Measurements from ENCODE around the gene TXNDC15. TPM values are rescaled to one million over a fixed set of nuclear protein-coding genes. Genes with fewer than 3 reads are reported as not detected.
A peak's percentile ranks its signal among the peaks of the same experiment; 100 is the strongest.
"Not testable (repeated sequence)": the region's sequence is repeated elsewhere in the genome, so short reads cannot be mapped to it uniquely, and the experiment has no call there.

TXNDC15 gene, protein sequence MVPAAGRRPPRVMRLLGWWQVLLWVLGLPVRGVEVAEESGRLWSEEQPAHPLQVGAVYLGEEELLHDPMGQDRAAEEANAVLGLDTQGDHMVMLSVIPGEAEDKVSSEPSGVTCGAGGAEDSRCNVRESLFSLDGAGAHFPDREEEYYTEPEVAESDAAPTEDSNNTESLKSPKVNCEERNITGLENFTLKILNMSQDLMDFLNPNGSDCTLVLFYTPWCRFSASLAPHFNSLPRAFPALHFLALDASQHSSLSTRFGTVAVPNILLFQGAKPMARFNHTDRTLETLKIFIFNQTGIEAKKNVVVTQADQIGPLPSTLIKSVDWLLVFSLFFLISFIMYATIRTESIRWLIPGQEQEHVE
- 51.4 and 81.3 TPM in 2 replicates for total RNA-seq (2014; rRNA removed; shearing (Covaris generic))

DNA sequence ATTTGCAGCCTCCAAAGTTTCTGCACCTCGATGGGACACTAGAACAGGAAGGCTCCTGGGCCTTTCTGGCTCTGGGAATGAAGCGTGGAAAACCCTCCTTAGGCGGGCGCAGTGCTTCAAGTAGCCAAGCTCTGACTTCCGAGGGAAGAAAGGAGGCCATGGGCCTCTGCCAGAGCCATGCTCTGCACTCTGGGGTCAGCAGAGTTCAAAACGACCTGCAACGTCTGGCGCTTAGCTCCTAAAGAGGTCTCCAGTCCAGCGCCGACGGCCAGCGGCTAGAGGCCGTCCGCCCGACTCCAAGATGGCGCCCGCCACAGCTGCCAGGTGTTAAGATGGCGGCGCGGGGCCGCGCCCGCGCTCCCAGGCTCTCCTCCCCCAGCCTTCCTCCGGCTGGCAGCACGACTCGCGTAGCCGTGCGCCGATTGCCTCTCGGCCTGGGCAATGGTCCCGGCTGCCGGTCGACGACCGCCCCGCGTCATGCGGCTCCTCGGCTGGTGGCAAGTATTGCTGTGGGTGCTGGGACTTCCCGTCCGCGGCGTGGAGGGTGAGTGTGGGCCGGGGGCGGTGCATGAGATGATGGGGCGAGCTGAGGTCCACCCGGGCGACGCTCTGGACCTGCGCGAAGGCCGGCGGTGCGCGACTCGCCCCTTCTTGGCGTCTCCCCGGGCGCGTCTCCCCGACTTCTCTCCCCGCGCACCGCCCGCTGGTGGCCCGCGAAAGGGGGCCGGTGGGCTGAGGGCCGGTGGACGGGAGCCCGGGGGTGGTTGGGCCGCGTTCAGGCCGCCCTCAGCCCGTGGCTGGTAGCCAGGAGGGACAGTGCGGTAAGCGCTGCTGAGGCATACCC lies at the start of gene TXNDC15:
TXNDC15 (plus strand) TSS at position 385 of the 844 bp plus-strand sequence; CDS start at position 442, 57 bp downstream.
- in situ Hi-C loops (cut with HindIII; ENCODE audit: low sequenced_read_pairs), result no loop called here

DNA sequence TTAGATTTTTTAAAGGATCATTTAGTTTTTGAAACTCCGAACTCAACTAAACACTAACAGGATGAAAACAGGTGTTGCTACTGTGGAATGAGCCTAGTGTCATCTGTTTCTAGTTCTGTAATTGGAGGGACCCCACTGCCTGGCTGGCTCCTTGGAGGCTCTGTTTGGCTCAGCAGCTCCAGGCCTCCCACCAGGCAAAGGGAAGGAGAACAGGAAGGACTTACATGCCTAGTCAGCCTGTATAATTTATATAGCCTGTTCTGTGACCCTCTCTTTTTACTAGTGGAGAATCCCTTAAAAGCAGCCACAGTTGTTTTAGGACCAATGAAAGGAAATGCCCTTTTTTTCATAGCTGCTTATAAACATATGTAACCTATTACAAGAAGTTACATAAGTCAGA lies 49.5 kb upstream of the TXNDC15 start:
- in situ Hi-C loops (cut with HindIII; ENCODE audit: low sequenced_read_pairs), result no loop called here
- DNase-seq (ENCODE audit: low spot score), result no peak

More for the DNA sequence above, at the start of gene TXNDC15:
- DNase-seq (ENCODE audit: low spot score), result peak; percentile 85

DNA sequence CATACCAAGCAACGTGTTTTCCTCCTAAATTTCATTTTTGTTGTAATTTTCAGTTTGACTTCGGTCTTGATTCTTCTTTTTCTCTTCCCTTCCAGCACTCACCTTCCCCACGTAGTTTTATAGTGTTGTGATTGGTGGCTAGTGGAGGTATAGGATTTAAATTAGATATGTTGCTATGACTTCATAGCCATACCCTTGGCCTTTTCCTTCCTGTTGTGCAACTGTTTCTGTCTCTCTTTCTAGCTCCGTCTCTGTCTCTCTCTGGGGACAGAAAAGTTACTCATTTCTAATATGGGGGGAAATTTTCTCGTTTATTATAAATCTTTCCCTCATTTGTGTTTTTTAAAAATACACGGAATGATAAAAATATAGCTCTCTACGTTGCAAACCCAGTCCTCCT lies 49.0 kb upstream of the TXNDC15 start:
- no peak for DNase-seq (ENCODE audit: low spot score)
- in situ Hi-C loops (cut with HindIII; ENCODE audit: low sequenced_read_pairs), result no loop called here

DNA sequence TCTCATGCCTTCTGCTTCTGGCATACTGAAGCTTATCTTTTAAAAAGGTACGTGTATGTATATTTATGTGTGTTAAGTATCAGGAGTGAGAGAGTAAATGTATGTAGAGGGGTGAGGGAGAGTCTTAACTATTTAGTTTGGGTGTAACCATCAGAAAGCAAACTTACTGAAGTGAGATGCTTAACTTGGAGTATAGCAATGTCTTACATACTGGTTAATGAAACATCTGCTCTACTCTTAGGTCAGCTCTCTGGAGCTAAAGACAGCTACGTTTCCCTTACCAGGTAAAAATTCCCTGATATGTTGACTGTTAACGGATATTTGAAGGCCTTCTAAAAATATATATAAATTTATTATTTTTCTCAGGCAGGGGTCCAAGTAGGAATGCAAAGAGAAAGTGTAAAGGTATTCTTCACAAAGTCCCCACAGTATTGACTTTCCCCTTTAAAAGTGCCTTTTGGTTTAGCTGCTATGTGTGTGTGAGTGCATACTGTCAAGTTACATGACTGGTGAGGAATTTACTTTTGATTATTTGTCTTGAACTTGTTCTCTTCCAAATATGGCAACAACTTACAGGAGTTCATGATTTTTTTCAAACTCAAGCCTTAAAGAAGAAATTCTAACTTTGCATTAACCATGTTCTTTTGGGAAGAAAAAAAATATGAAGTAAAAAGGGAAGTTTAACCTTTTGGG lies 40.7 kb upstream of the TXNDC15 start:
- in situ Hi-C loops (cut with HindIII; ENCODE audit: low sequenced_read_pairs), result no loop called here

DNA sequence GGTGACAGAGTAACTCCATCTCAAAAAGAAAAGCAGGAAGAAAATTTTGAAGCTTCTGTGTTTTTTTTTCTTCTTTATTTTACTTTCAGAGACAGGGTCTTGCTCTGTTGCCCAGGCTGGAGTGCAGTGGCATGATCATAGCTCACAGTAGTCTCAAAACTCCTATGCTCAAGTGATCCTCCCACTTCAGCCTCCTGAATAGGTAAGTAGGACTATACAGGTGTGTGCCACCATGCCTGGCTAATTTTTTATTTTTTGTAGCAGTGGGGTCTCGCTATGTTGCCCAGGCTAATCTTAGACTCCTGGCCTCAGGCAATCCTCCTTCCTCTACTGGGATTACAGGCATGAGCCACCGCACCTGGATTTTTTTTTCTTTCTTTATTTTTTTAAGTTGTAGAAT lies 38.5 kb upstream of the TXNDC15 start:
- in situ Hi-C loops (cut with HindIII; ENCODE audit: low sequenced_read_pairs), result no loop called here
- no peak for DNase-seq (ENCODE audit: low spot score)

More for the DNA sequence above, 40.7 kb upstream of the TXNDC15 start:
- no peak for DNase-seq (ENCODE audit: low spot score)

DNA sequence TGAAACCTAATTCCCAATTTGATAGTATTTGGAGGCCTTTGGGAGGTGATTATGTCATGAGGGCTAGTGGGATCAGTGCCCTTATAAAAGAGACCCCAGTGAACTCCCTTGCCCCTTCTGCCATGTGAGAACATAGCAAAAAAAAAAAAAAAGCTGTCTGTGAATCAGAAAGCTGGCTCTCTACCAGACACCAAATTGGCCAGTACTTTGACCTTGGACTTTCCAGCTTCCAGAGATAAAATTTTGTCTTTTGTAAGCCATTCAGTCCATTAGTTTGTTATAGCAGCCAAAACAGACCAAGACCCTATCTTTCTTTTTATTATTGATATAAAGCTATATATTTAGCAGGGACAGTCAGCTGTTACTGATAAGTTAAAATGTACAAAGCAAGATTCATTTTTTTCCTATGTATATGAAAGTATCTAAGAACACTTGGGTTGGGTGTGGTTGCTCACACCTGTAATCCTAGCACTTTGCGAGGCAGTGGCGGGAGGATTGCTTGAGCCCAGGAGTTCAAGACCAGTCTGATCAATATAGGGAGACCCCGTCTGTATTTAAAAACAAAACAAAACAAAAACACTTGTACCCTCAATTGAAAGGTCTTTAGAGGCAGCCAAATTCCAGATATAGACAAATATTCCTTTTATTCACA lies 36.5 kb upstream of the TXNDC15 start:
- DNase-seq (ENCODE audit: low spot score), result no peak
- in situ Hi-C loops (cut with HindIII; ENCODE audit: low sequenced_read_pairs), result no loop called here

DNA sequence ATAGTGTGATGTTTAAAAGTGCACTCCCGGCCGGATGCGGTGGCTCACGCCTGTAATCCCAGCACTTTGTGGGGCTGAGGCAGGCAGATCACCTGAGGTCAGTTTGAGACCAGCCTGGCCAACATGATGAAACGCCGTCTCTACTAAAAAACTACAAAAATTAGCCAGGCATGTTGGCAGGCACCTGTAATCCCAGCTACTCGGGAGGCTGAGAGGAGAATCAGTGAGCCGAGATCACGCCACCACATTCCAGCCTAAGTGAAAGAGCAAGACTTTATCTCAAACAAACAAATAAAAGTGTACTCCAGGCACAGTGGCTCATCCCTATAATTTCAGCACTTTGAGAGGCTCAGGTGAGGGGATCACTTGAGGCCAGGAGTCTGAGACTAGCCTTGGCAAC lies 35.8 kb upstream of the TXNDC15 start:
- in situ Hi-C loops (cut with HindIII; ENCODE audit: low sequenced_read_pairs); DNase-seq (ENCODE audit: low spot score): not testable (repeated sequence)

DNA sequence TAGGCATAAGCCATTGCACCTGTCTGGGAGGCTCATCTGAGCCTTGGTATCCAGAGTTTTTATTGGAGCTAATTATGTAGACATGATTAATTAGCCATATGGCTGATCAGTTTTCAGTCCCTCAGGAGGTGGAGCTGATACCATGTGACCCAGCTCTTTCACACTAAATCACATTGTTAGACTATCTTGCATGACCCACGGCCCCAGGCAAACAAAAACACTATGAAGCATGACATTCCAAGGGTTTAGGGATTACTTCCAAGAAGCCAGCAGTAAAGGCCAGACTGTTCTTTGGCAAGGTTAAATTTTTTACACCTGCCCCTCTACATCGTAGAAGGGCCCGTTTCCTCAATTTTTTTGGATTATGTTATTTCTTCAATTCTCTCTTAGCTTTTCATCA lies 33.4 kb upstream of the TXNDC15 start:
- no peak for DNase-seq (ENCODE audit: low spot score)
- in situ Hi-C loops (cut with HindIII; ENCODE audit: low sequenced_read_pairs), result no loop called here

DNA sequence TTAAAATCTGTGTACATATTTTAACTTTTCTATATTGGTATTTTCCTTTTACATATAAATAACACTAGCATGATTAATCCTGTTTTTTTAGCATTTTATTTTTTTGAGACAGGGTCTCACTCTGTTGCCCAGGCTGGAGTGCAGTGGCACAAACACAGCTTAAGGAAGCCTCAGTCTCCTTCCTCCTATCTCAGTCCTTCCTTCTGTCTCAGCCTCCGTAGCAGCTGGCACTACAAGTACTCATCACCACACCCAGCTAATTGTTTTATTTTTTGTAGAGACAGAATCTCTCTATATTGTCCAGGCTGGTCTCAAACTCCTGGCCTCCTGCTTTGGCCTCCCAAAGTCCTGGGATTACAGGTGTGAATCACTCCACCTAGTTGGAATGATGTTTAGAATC lies 29.9 kb upstream of the TXNDC15 start:
- no peak for DNase-seq (ENCODE audit: low spot score)
- in situ Hi-C loops (cut with HindIII; ENCODE audit: low sequenced_read_pairs), result no loop called here

DNA sequence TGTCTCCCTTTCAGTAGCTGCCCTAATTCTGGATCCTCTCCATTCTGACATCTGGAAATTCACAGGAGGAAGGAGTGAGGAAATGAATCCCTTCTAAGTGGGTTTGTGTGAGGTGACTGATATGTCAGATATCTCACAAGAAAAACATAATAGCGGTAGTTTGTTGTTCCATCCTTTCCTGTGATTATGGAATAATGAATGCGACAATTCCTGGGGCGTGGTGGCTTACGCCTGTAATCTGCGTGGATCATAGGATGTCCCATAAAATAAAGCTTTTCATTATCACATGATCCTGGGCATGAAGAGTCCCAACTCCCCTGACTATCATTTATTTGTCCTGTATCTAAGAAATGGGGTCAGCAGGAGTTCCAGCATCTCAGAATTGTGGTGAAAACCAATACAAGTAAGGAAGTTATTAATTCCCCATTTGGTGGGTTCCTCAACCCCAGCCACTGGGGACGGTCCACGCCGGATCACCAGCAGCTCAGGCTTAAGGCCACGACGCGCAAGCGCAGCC lies 28.8 kb upstream of the TXNDC15 start:
- in situ Hi-C loops (cut with HindIII; ENCODE audit: low sequenced_read_pairs), result no loop called here
- no peak for DNase-seq (ENCODE audit: low spot score)

DNA sequence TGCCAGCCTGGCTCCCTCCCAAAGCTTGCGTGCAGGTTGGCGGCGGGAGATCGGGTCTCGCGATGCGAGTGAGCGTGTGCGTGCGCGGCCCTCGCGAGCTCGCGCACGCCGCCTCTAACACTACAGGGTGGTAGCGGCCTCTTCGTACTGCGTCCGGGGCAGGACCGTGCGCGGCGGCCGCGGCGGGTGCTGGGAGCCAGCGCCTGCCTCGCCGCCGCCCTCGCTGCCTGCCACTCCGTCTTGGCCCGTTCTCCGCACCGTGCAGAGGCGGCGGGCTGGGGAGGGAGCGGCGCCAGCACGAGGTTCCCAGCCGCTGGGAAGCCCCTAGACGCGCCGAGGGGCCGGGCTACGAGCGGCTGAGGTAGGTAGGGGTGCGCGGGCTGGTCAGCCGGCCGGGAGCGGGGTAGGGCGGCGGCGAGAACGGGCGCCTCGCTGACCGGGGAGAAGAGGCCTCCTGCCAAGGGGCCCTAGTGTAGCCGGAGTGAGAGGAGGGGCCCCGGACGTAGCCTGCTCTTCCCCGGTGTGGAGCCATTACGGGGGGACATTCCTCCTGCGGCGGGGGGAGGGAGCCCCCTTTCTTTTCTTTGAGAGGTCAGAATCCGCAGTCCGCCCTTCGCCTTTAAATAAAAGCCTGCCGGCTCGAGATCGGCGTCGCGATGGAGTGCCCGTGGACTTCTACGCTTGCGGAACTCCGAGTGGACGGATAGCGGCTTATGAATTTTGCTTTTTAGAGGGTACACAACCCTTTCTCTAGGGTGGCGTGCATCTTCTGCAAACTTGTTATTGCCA lies 28.1 kb upstream of the TXNDC15 start, which contains the start of gene C5orf24:
C5orf24 (plus strand) TSS at position 117 of the 789 bp plus-strand sequence. CDS start 8,933 bp downstream, outside the sequence.
- peak; percentile 95 for DNase-seq (ENCODE audit: low spot score)
- in situ Hi-C loops (cut with HindIII; ENCODE audit: low sequenced_read_pairs), result no loop called here

DNA sequence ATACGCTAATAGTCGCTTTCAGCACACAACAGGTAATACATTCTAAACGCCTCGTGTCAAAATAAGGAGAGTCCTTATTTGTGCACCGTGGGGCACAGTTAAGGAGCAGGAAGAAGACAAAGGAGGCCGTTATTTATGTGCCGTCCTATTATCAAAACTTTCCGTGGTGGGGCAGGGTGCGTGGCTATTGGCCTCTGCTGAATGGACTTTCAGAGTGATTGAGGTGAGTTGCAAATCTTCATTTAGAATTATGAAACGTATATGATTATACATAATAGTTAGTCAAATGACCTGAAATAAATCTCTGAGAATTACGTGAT lies 27.6 kb upstream of the TXNDC15 start:
- DNase-seq (ENCODE audit: low spot score), result no peak

DNA sequence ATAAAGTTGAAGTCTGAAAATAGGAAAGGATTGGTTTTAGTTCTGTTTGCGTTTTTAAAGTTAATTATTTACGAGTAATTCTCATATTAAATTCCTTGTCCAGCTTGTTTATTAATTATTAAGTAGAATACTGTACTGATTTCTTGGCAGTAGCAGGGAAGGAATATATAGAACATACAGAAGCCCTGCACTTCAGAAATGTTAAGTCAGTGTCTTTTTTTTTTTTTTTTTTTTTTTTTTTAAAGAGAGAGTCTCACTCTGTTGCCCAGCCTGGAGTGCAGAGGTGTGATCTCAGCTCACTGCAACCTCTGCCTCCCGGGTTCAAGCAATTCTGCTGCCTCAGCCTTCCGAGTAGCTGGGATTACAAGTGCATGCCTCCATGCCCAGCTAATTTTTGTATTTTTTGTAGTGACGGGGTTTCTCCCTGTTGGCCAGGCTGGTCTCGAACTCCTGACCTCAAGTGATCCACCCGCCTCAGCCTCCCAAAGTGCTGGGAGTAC lies 24.7 kb upstream of the TXNDC15 start:
- in situ Hi-C loops (cut with HindIII; ENCODE audit: low sequenced_read_pairs); DNase-seq (ENCODE audit: low spot score): not testable (repeated sequence)

More for the DNA sequence above, 27.6 kb upstream of the TXNDC15 start:
- in situ Hi-C loops (cut with HindIII; ENCODE audit: low sequenced_read_pairs), result no loop called here

DNA sequence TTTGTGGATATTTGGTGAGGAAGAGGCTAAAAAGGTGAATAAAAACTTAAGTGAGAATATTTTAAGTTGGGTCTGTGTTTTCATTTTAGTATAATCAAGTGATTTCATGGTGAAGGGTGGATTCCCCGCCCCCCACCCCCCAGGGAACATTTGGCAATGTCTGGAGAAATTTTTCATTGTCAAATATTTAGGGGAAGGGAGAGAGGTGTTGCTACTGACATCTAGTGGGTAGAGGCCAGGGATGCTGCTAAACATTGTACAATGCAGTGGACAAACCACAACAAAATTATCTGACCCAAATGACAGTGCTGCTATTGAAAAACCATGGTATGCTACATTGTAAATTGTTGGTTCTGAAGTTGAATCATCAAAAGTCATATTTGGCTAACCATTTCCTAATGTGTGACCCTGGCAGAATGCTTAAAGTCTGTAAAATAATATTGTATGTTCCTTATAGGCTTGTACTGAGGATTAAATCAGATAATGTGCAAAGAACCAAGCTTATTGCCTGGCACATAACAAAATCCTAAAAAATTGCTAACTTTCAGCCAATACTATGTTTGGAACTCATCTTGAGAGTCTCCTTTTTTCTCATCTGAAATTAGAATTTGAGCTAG lies 22.8 kb upstream of the TXNDC15 start:
- DNase-seq (ENCODE audit: low spot score), result peak; percentile 44

DNA sequence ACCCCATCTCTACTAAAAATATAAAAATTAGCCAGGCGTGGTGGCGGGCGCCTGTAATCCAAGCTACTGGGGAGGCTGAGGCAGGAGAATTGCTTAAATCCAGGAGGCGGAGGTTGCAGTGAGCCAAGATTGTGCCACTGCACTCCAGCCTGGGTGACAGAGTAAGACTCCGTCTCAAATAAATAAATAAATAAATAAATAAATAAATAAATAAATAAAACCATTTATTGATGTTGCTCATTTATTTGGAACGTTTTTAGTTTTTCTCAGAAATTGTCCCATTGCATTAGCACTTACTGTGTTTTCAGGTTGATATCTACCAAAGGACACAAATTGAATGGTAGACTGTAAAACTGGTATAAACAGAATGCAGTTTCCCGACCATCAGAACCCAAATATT lies 17.7 kb upstream of the TXNDC15 start:
- in situ Hi-C loops (cut with HindIII; ENCODE audit: low sequenced_read_pairs); DNase-seq (ENCODE audit: low spot score): not testable (repeated sequence)

More for the DNA sequence above, 22.8 kb upstream of the TXNDC15 start:
- in situ Hi-C loops (cut with HindIII; ENCODE audit: low sequenced_read_pairs), result no loop called here

DNA sequence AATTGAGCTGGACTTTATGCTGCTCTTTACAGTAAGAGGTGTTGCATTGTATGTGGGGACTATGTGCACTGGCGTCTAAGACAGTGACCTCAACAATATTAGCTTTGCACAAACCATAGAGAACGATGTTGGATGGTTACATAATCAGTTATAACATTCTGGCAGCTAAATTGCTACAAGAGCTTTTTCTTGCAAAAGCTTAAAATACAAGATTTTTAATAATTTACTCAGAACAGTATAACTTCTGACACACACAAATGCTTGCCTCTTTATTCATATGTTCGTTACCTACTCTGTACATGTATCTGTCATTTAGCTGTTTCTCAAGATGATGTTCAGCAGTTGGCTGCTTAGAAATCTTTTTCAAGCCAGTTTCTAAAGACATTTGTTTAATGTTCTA lies 16.8 kb upstream of the TXNDC15 start:
- peak; percentile 59 for DNase-seq (ENCODE audit: low spot score)
- in situ Hi-C loops (cut with HindIII; ENCODE audit: low sequenced_read_pairs), result no loop called here

DNA sequence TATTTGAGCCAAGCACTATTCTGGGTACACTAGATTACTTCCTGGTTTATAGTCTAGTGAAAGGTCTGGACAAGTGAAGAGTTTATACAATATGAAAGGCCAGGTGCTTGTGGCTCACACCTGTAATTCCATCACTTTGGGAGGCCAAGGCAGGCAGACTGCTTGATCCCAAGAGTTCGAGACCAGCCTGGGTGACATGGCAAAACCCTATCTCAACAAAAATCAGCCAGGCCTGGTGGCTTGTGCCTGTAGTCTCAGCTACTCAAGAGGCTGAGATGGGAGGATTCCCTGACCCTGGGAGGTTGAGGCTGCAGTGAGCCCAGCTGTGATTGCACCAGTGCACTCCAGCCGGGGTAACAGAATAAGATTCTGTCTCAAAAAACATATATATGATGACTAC lies 9.5 kb upstream of the TXNDC15 start:
- in situ Hi-C loops (cut with HindIII; ENCODE audit: low sequenced_read_pairs), result no loop called here
- no peak for DNase-seq (ENCODE audit: low spot score)

DNA sequence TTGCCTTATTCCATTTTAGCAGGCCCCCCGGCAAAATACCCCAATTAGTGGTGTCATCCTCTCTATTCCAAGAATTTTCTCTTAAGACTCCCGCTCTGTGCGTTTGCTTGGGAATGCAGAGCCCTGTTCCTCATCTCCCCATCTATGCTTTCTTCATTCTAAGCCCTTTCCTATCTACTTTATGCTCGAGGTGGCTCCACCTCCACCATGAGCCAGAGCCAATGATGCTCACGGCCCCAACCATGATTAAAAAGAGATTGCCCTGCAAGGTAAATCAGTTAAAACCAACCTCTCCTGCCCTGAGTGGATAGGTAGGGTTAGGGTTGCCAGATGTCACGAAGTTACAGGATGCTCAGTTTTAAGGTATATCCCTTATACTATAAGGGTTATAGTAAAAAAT lies 677 bp upstream of the TXNDC15 start:
- DNase-seq (ENCODE audit: low spot score), result peak; percentile 14
- in situ Hi-C loops (cut with HindIII; ENCODE audit: low sequenced_read_pairs), result no loop called here
